ENCODE results near the gene WASHC1.
"Not testable (repeated sequence)": the region's sequence is repeated elsewhere in the genome, so short reads cannot be mapped to it uniquely, and the experiment has no call there.

Gene WASHC1, protein sequence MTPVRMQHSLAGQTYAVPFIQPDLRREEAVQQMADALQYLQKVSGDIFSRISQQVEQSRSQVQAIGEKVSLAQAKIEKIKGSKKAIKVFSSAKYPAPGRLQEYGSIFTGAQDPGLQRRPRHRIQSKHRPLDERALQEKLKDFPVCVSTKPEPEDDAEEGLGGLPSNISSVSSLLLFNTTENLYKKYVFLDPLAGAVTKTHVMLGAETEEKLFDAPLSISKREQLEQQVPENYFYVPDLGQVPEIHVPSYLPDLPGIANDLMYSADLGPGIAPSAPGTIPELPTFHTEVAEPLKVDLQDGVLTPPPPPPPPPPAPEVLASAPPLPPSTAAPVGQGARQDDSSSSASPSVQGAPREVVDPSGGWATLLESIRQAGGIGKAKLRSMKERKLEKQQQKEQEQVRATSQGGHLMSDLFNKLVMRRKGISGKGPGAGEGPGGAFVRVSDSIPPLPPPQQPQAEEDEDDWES

DNA sequence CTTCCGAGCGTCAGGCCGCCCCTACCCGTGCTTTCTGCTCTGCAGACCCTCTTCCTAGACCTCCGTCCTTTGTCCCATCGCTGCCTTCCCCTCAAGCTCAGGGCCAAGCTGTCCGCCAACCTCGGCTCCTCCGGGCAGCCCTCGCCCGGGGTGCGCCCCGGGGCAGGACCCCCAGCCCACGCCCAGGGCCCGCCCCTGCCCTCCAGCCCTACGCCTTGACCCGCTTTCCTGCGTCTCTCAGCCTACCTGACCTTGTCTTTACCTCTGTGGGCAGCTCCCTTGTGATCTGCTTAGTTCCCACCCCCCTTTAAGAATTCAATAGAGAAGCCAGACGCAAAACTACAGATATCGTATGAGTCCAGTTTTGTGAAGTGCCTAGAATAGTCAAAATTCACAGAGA, at the start of gene WASHC1:
WASHC1 (minus strand) TSS at position 101 of the 400 bp plus-strand sequence. CDS start 4,457 bp downstream, outside the sequence.
- in situ Hi-C loops (cut with MboI; ENCODE audit: low sequenced_read_pairs), result not testable (repeated sequence)

GRCh38 chr9:78333-78732, 49.1 kb upstream of the WASHC1 start:
- in situ Hi-C loops (cut with MboI; ENCODE audit: low sequenced_read_pairs), result not testable (repeated sequence)

DNA sequence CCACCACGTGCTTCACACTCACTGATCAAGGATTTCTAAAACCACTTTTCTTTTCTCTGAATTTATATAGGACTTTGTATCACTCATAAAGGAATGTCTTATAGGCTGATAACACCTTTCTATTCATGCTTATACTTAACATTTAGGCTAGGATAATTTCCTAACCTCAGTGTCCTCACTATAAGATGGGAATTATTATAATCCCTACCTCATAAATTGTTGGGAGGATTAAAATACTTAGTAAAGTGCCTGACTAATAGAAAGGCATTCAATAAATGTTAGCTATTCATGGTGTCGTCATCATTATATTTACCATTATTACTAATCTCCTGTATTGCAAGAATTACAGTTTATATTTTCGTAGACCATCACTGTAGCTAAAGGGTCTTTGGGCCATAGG, 47.1 kb upstream of the WASHC1 start:
- in situ Hi-C loops (cut with MboI; ENCODE audit: low sequenced_read_pairs), result not testable (repeated sequence)

- in situ Hi-C loops (cut with MboI; ENCODE audit: low sequenced_read_pairs), result not testable (repeated sequence)
Observed at GRCh38 chr9:73900-74525, 44.8 kb upstream of the WASHC1 start.

DNA sequence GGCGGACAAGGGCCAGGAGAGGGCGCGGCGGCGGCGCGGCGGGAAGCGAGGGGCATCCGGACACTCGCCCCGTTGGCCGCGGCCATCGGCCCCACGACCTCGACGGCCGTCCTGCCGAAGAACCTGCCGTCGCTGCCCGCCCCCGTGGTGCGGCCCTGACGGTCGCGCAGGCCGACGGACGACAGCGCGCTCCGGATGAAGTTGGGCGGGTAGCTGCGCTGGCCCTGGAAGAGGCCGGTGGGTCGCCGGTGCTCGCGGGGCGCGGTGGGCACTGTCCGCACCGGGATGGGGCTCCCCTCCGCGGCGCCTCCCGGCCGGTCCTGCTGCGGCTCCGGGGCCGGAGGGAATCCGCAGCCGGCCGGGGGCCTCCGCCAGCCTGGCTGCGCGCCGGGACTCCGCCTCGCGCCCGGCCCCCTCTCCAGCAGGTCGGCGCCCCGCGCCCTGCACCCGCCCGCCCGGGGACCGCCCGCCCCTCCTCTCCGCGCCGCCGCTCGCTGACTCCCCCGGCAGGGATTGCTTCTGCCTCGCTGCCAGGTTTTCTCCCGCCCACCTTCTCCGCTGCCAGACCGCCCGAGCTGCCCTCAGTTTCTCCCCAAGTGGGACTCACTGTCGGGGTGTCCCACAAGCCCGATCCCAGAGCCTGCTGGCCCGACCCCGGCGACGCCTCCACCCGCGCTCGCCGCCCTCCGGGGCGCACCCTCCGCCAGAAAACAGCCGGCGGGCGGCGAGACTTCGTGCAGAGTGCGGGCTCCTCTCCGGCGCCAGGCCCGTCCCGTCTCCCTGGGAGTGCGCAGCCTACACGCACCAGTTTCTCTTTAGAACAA, 44.0 kb upstream of the WASHC1 start:
- in situ Hi-C loops (cut with MboI; ENCODE audit: low sequenced_read_pairs), result not testable (repeated sequence)

GRCh38 chr9:63031-63629, 33.9 kb upstream of the WASHC1 start:
- in situ Hi-C loops (cut with MboI; ENCODE audit: low sequenced_read_pairs), result not testable (repeated sequence)

- in situ Hi-C loops (cut with MboI; ENCODE audit: low sequenced_read_pairs), result not testable (repeated sequence)
Observed at GRCh38 chr9:52678-53077, 23.4 kb upstream of the WASHC1 start.

DNA sequence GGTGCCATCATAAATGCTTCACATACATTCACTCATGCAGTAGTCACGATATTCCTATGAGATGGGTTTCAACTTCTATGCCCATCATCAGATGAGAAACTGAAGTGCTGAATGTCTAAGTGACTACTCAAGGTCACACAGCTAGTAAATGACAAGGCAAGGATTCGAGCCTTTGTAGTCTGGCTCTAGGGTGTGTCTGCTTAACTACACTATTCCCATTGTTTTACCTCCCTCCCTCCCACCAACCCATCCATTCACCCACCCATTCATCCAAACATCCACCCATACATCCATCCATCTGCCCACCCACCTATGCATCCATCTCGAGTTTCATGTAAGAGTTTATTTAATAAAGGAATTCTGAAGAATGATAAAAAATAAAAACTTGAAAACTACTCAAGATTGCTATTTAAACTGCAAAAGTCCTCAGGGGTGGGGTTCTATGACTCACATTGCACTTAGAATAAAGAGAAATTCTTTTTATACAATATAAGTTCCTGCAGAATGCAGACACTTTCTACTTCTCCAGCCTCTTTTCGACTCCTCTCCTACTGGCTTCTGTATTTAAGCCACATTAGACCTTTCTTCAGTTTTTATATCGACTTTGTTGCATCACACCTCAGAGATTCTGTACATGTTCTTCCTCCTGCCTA, 19.1 kb upstream of the WASHC1 start:
- in situ Hi-C loops (cut with MboI; ENCODE audit: low sequenced_read_pairs), result not testable (repeated sequence)

DNA sequence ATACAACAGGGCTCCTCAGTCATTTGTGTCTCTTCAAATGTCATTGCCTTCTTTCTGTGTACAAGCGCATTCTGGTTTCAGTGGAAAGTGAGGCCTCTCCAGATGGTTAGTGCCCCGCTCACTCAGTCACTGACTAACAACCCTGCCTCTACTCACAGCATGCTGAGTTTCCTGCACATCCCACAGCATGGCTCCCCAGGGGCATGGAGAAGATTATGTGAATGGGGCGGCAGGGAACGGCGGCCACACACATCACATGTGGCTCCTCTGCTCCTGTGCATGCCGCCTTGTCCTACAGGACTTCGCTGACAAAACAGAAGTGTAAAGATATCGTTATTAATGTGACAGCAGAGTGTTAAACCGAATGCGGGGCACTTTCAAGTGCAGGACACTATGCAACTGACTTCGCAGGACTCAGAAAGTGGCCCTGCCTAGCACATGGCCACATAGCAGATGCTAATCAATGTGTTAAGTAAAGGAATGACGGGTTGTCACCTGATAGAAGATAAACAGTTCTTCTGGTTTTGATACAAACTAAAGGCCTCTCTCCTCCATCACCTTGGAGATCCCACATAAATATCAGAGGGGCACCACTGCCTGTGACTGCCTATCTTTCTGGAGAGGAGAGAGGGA, 17.5 kb upstream of the WASHC1 start:
- in situ Hi-C loops (cut with MboI; ENCODE audit: low sequenced_read_pairs), result not testable (repeated sequence)

- in situ Hi-C loops (cut with MboI; ENCODE audit: low sequenced_read_pairs), result not testable (repeated sequence)
Observed at GRCh38 chr9:46164-46563, 16.9 kb upstream of the WASHC1 start.

DNA sequence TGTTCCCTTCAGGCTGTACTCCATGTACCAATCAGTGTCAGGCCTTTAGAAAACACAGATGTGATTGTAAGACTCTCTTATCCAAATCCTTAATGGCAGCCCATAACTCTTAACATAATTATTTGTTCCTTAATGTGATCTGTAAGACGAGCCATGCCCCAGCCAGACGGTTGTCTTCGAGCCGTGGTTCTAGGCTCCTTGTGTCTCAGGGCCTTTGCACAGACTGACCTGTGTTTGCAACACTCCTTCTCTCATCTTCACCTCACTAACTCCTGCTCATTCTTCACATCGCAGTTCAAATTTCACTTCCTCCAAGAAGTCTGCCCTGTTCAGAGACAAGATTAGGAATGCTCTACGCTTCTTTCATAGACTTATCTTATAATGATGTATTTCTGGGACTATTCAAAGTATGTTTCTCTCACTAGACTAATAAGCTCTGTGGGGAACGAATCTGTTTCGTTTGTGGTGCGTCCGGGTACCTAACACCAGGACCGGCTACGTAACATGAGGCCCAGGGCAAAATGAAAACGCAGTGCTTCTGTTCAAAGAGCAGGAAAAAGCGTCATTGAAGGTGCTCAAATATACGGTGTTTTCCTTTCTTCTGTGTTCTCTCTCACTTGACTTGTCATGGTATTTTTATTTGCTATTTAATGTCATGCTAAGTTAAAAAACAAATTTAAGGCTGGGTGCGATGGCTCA, 16.1 kb upstream of the WASHC1 start:
- in situ Hi-C loops (cut with MboI; ENCODE audit: low sequenced_read_pairs), result not testable (repeated sequence)

DNA sequence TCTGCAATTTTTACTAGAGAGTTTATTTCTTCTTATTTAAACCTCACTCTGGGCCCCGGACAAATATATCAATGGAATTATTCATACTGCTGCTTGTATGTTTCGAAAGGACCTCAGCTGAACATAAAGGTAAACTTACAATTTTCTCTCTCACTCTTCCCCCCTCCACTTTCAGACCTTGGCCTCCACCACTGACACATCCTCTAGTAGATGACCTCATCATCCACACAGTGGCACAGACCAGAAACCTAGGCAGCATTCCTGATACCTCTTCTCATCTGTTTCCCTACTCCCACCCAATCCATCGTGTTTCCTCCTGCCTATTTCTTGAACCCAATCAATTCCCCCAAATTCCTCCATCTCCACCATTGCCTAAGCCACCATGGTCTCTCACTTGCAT, 15.2 kb upstream of the WASHC1 start:
- in situ Hi-C loops (cut with MboI; ENCODE audit: low sequenced_read_pairs), result not testable (repeated sequence)

DNA sequence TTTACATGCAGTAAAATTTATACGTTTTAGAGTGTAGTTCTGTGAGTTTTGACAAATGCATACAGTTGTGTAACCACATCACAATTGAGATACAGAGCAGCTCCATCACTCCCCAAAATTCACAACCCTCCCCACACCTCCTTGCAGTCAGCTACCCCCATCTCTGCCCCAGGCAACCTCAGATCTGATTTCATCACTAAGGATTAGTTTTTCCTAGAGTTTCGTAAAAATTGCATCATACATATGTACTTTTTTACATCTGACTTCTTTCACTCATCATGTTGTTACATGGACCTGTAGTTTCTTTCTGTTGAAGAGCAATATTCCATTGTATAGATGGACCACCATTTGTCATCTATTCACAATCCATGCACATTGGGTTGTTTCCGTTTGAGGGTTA, 14.4 kb upstream of the WASHC1 start:
- in situ Hi-C loops (cut with MboI; ENCODE audit: low sequenced_read_pairs), result not testable (repeated sequence)

GRCh38 chr9:43116-43515, 13.9 kb upstream of the WASHC1 start:
- in situ Hi-C loops (cut with MboI; ENCODE audit: low sequenced_read_pairs), result not testable (repeated sequence)

DNA sequence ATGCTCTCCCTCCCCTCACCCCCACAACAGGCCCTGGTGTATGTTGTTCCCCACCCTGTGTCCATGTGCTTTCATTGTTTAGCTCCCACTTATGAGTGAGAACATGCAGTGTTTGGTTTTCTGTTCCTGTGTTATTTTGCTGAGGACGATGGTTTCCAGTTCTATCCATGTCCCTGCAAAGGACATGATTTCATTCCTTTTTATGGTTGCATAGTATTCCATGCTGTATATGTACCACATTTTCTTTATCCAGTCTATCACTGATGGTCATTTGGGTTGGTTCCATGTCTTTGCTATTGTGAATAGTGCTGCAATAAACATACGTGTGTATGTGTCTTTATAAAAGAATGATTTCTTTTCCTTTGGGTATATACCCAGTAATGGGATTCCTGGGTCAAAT, 12.6 kb upstream of the WASHC1 start:
- in situ Hi-C loops (cut with MboI; ENCODE audit: low sequenced_read_pairs), result not testable (repeated sequence)

DNA sequence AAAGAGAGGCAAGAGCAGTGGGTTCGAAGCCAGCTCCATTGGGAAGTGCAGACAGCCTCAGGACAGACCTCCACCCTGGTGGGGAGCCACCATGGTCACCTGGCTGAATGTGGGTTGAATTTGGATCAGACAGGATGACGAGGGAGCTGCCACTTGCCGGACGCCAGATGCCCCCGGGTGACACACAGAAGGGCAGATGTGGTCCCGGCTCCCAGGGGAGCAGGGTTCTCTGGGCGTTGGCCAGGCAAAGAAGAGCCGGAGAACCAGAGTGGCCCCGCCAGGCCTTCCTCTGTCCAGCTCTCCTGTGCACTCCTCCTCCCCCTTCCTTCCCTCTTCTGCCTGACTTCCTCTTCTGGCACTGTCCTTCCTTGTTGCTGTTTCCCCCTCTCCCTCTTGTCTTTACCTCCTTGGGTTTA, 12.0 kb upstream of the WASHC1 start:
- in situ Hi-C loops (cut with MboI; ENCODE audit: low sequenced_read_pairs), result not testable (repeated sequence)

DNA sequence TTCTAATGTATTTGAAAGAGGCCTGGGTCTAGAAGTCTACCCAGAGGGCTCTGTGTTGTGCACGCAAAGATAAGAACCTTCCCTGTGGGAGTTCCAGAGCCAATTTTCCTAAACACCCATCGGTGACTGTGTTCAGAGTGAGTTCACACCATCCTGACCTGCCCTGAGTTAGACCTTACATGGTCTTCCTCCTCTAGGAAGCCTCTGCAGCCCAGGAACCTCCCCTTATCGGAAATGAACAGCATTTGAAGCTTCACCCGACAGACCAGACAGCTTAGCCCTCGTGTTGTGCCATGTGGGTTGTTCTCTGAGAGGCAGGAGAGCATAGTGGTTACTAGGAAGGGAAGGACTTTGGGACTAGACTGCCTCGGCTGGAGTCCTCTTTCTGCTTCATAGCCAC, 3.1 kb upstream of the WASHC1 start:
- in situ Hi-C loops (cut with MboI; ENCODE audit: low sequenced_read_pairs), result not testable (repeated sequence)

DNA sequence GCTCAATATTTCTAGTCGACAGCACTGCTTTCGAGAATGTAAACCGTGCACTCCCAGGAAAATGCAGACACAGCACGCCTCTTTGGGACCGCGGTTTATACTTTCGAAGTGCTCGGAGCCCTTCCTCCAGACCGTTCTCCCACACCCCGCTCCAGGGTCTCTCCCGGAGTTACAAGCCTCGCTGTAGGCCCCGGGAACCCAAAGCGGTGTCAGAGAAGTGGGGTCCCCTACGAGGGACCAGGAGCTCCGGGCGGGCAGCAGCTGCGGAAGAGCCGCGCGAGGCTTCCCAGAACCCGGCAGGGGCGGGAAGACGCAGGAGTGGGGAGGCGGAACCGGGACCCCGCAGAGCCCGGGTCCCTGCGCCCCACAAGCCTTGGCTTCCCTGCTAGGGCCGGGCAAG, 481 bp downstream of the WASHC1 start:
- in situ Hi-C loops (cut with MboI; ENCODE audit: low sequenced_read_pairs), result not testable (repeated sequence)

DNA sequence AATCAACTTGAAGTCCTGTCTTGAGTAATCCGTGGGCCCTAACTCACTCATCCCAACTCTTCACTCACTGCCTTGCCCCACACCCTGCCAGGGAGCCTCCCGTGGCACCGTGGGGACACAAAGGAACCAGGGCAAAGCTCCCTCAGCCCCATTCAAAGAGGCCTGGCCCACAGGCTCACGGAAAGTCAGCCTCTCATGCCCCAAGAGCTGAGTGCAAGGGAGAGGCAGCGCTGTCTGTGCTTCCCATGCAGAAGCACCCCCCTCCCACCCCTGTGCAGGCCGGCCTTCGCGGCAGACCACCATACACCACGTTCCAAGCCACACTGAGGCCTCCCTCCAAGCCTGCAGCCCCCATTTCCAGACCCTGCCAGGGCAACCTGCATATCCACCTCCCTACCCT, 7.6 kb downstream of the WASHC1 start:
- in situ Hi-C loops (cut with MboI; ENCODE audit: low sequenced_read_pairs), result not testable (repeated sequence)

All from HL-60/S4 treated with phorbol 12-myristate 13-acetate at 8.2 ng/mL for 4 days and 3 days (cell line).